ENCODE data around the gene TRIM27. TPM values are rescaled to one million over a fixed set of nuclear protein-coding genes. Genes with fewer than 3 reads are reported as not detected.
"Not testable (repeated sequence)": the region's sequence is repeated elsewhere in the genome, so short reads cannot be mapped to it uniquely, and the experiment has no call there.

Gene TRIM27
- 101 TPM for polyA plus RNA-seq (ENCODE audit: insufficient read length)
- long read RNA-seq, donor 1, transcript TRIM27-202 (8 exons, 2,967 nt) = major isoform, 15 of 30 reads
- long read RNA-seq, donor 1, partial matches to known transcripts = 14 of 30 reads
- long read RNA-seq, donor 1, other reads (novel, unspliced or antisense) = 0 of 30 reads
- long read RNA-seq, donor 2, transcript TRIM27-202 (8 exons, 2,967 nt) = major isoform, 19 of 27 reads
- long read RNA-seq, donor 2, partial matches to known transcripts = 6 of 27 reads
- long read RNA-seq, donor 2, other reads (novel, unspliced or antisense) = 0 of 27 reads
- long read RNA-seq, donor 3, full-length matches to known transcripts = 10 of 100 reads
- long read RNA-seq, donor 3, partial matches to known transcripts = 90 of 100 reads
- long read RNA-seq, donor 3, other reads (novel, unspliced or antisense) = 0 of 100 reads
- long read RNA-seq, donor 4 = 0 reads
- long read RNA-seq, donor 5, full-length matches to known transcripts = 27 of 35 reads
- long read RNA-seq, donor 5, partial matches to known transcripts = 0 of 35 reads
- long read RNA-seq, donor 5, other reads (novel, unspliced or antisense) = 8 of 35 reads
- long read RNA-seq, donor 6, transcript TRIM27-202 (8 exons, 2,967 nt) = major isoform, 19 of 40 reads
- long read RNA-seq, donor 6, partial matches to known transcripts = 19 of 40 reads
- long read RNA-seq, donor 6, other reads (novel, unspliced or antisense) = 0 of 40 reads
- long read RNA-seq, donor 7, transcript TRIM27-202 (8 exons, 2,967 nt) = major isoform, 22 of 32 reads
- long read RNA-seq, donor 7, partial matches to known transcripts = 7 of 32 reads
- long read RNA-seq, donor 7, other reads (novel, unspliced or antisense) = 0 of 32 reads
- long read RNA-seq, donor 8, transcript TRIM27-202 (8 exons, 2,967 nt) = major isoform, 5 of 6 reads
- long read RNA-seq, donor 8, partial matches to known transcripts = 0 of 6 reads
- long read RNA-seq, donor 8, other reads (novel, unspliced or antisense) = 0 of 6 reads

DNA sequence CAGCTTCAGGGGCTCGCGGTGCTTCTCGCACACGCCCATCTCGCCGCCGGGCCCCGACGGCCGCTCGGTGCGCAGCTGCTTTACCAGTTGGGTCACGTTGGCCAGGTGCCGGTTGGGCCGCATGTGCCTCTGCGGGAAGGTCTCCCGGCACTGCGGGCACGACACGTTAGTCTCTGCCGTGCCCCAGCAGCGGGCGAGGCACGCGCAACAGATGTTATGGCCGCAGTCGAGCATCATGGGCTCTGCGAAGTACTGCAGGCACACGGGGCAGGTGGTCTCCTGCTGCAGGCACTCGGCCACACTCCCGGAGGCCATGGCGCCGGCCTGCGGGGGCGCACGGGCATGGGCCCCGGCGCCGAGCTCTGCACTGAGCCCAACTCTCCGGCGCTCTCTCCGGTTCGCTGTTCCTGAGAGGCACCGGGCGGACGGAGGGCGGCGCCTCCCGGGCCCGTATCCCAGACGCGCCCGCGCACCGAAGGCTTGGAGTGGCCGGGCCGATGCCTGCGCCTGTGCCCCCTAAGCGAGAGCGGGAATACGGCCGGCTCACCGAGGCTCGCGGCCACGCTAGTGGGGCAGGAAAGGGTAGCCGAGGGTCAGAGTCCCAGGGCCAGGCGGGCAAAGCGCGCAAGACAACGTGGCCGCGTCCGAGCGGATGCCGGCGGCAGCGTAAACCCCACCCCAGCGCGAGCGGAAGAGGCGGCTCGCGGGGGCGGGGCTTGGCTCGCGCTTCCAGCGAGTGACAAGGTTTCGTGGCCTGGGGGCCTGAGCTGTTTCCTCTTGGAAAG is at the start of gene TRIM27:
TSS of gene TRIM27 (minus strand) at position 668 of the 785 bp plus-strand sequence. CDS start at position 315, 353 bp downstream.
- DNase-seq = peak; percentile 90

DNA sequence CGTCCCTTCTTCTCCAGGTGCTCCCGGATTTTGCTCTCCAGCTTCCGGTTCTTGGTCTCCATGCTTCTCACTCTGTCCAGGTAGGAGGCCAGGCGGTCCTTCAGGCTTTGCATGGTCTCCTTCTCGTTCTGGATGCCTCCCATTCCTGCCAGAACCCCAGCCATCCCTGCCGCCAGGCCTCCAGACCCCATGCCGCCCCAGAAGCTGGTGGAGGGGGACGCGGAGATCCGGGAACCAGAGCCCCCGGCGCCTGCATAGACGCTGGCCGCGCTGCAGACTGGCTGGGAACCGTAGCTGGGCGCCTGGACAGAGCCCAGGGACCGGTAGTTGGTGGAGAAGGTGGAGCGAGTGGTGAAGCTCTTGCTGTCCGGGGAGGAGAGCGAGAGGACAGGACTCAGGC is 46.3 kb upstream of the TRIM27 start:
- not testable (repeated sequence) for DNase-seq

DNA sequence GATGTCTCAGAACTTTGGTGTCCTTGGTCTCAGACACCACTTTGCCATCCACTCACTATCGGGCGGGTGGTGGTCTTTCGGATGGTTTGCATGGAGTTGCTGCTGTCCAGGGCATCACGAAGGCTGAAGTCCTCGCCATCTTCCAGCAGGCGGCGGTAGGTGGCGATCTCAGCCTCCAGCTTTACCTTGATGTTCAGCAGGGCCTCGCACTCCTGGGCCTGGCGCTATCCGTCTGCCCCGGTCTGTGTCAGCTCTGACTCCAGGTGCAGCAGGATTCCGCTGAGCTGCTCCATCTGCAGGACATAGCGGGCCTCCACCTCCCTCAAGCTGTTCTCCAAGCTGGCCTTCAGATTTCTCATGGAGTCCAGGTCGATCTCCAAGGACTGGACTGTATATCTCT is 45.3 kb upstream of the TRIM27 start:
- DNase-seq = no peak

GRCh38 chr6:28968476-28968875 is 44.7 kb upstream of the TRIM27 start:
- DNase-seq = no peak

- DNase-seq = no peak
Observed at GRCh38 chr6:28965706-28966105, 41.9 kb upstream of the TRIM27 start.

GRCh38 chr6:28960846-28961500 is 37.2 kb upstream of the TRIM27 start:
- DNase-seq = no peak

GRCh38 chr6:28958561-28959243 is 34.9 kb upstream of the TRIM27 start:
- DNase-seq = not testable (repeated sequence)

GRCh38 chr6:28957795-28958314 is 34.1 kb upstream of the TRIM27 start:
- DNase-seq = not testable (repeated sequence)

- DNase-seq = no peak
Observed at GRCh38 chr6:28956331-28956730, 32.5 kb upstream of the TRIM27 start.

- DNase-seq = peak; percentile 28
Observed at GRCh38 chr6:28953585-28954258, 29.9 kb upstream of the TRIM27 start.

GRCh38 chr6:28953039-28953584 is 29.3 kb upstream of the TRIM27 start:
- DNase-seq = peak; percentile 37

- DNase-seq = not testable (repeated sequence)
Observed at GRCh38 chr6:28949656-28950195, 25.9 kb upstream of the TRIM27 start.

DNA sequence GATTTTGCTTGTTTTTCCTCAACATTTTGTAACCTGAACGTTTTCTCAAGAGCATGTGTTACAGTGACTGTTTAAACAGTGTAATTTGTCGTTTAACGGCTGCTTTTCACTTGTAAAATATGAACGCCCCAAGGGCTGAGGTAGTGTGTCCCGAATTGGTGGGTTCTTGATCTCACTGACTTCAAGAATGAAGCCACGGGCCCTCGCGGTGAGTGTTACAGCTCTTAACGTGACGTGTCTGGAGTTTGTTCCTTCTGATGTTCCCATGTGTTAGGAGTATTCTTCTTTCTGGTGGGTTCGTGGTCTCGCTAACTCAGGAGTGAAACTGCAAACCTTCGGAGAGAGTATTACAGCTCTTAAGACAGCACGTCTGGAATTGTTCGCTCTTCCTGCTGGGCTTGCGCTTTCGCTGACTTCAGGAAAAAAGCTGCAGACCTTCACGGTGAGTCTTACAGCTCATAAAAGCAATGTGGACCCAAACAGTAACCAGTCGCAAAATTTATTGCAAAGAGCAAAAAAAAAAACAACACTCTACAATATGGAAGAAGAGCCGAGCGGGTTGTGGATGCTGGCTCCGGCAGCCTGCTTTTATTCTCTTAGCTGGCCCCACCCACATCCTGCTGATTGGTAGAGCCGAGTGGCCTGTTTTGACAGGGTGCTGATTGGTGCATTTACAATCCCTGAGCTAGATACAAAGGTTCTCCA is 25.1 kb upstream of the TRIM27 start:
- no peak for DNase-seq

DNA sequence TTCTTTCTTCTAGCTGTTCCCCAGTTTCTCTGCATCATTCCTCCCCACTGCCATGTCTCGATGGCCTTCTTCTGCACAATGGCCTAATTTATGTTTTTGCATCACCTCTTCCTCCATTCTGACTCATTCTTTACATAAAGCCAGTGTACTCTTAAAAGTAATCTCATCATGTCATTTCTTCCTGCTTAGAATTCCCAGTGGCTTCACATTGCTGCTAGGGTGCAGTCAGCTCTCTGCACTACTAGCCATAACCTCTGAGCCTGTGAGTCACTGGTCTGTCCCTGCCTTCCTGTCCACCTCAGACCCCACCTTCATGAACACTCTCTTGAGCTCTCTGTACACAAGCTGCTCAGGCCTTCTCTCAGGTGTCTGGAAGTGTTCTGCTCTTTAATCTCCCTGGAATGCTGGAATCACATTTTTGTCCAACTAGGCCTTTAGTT is 24.1 kb upstream of the TRIM27 start:
- no peak for DNase-seq

GRCh38 chr6:28947067-28947765 is 23.4 kb upstream of the TRIM27 start:
- DNase-seq = no peak

- DNase-seq = no peak
Observed at GRCh38 chr6:28945349-28945748, 21.6 kb upstream of the TRIM27 start.

DNA sequence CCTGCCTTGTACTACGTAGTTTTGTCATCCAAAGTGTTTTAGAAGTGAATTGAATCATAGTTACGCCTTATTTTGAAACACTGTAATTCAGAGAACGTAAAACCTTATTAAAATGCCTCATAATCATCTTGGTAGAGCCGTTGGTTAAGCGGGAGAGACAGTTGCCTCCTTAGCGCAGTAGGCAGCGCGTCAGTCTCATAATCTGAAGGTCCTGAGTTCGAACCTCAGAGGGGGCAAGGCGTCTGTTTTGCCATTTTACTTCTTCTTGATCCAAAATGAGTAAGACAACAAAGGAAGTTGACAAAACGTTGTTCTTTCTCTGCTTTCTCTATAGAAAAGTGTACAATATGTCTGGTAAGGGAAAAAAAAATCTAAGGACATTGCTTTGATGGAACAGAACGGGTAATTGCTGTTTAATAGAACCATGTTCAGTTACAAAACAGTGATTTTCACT is 20.7 kb upstream of the TRIM27 start:
- DNase-seq = peak; percentile 80

Data from left kidney (tissue), 8 donors.